Measurements from ENCODE around the gene PRKAR1B.

Gene PRKAR1B

GRCh38 chr7:638256-639011 lies 88.6 kb downstream of the PRKAR1B start:
- TF ChIP-seq CREB1 (IDR thresholded peaks at IDR 0.05; ENCODE audit: low read depth) (no peak), MAX (IDR thresholded peaks at IDR 0.05) (no peak), FOXM1 (IDR thresholded peaks at IDR 0.05; ENCODE audit: borderline replicate concordance, low read depth) (no peak), YY1 (IDR thresholded peaks at IDR 0.05; ENCODE audit: low read depth) (no peak)

DNA sequence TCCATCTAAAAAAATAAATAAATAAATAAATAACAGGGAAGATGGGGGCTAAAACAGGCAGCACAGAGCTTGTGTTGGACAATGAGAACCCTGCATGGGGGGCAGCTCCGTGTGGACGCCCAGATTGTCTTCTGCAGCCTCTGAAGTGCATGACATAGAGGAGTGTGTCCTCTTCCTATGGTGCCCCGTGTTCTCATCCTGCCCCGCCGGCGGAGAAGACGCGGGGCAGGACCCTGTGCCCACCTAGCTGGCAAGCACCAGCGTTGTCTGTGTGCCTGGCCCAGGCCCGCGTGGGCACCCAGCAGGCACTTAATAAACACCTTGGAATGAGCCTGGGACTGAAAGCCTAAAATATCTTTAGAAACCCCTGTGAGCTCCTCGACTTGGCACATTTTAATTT lies 89.3 kb downstream of the PRKAR1B start:
- TF ChIP-seq ZBTB7A (IDR thresholded peaks at IDR 0.05; ENCODE audit: low read depth) (no peak), TCF12 (IDR thresholded peaks at IDR 0.05; ENCODE audit: low read depth) (no peak), CEBPB (IDR thresholded peaks at IDR 0.05) (no peak), TEAD4 (IDR thresholded peaks at IDR 0.05) (no peak), REST (IDR thresholded peaks at IDR 0.05; ENCODE audit: low read depth) (no peak), EGR1 (IDR thresholded peaks at IDR 0.05) (no peak), EP300 (IDR thresholded peaks at IDR 0.05; ENCODE audit: borderline replicate concordance) (no peak), CREB1 (IDR thresholded peaks at IDR 0.05; ENCODE audit: low read depth) (no peak), FOXM1 (IDR thresholded peaks at IDR 0.05; ENCODE audit: borderline replicate concordance, low read depth) (no peak)
- TF ChIP-seq, protein P1, sequence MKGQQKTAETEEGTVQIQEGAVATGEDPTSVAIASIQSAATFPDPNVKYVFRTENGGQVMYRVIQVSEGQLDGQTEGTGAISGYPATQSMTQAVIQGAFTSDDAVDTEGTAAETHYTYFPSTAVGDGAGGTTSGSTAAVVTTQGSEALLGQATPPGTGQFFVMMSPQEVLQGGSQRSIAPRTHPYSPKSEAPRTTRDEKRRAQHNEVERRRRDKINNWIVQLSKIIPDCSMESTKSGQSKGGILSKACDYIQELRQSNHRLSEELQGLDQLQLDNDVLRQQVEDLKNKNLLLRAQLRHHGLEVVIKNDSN (IDR thresholded peaks at IDR 0.05) = no peak

DNA sequence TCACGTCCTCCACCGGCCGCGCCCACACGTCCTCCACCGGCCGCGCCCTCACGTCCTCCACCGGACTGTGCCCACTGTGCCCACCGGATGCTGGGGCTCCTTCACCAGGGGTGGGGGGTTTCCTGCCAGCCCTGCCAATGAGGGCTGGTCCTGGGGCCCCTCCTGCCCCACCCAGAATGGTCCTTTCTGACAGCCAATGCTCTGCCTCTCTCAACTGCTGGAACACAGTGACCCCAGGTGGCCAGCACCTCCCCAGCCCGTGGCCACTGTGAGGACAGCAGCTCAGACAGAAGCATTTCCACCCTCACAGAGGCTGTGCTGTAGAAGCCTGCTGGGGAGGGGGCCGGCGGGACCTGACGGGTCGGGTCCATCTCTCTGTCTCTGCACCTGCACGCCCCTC lies 90.7 kb downstream of the PRKAR1B start:
- TF ChIP-seq ZBTB7A (IDR thresholded peaks at IDR 0.05; ENCODE audit: low read depth) = peak; percentile 90
- peak; percentile 89 for TF ChIP-seq RAD21 (IDR thresholded peaks at IDR 0.05; ENCODE audit: low read depth)
- no peak for TF ChIP-seq EGR1 (IDR thresholded peaks at IDR 0.05)

GRCh38 chr7:635227-635626 lies 91.9 kb downstream of the PRKAR1B start:
- TF ChIP-seq TCF12 (IDR thresholded peaks at IDR 0.05; ENCODE audit: low read depth) (no peak), EP300 (IDR thresholded peaks at IDR 0.05; ENCODE audit: borderline replicate concordance) (no peak), CREB1 (IDR thresholded peaks at IDR 0.05; ENCODE audit: low read depth) (no peak), REST (IDR thresholded peaks at IDR 0.05; ENCODE audit: low read depth) (no peak), ZBTB7A (IDR thresholded peaks at IDR 0.05; ENCODE audit: low read depth) (no peak), EGR1 (IDR thresholded peaks at IDR 0.05) (no peak), CEBPB (IDR thresholded peaks at IDR 0.05) (no peak), RAD21 (IDR thresholded peaks at IDR 0.05; ENCODE audit: low read depth) (no peak), TEAD4 (IDR thresholded peaks at IDR 0.05) (no peak), FOXM1 (IDR thresholded peaks at IDR 0.05; ENCODE audit: borderline replicate concordance, low read depth) (no peak), MAX (IDR thresholded peaks at IDR 0.05) (no peak), TAF1 (IDR thresholded peaks at IDR 0.05; ENCODE audit: low read depth) (no peak), NFIC (IDR thresholded peaks at IDR 0.05) (no peak), YY1 (IDR thresholded peaks at IDR 0.05; ENCODE audit: low read depth) (no peak)
- TF ChIP-seq, protein P1 (IDR thresholded peaks at IDR 0.05) = no peak

GRCh38 chr7:633381-634018 lies 93.6 kb downstream of the PRKAR1B start:
- TF ChIP-seq EP300 (IDR thresholded peaks at IDR 0.05; ENCODE audit: borderline replicate concordance) (no peak), REST (IDR thresholded peaks at IDR 0.05; ENCODE audit: low read depth) (no peak), RAD21 (IDR thresholded peaks at IDR 0.05; ENCODE audit: low read depth) (no peak), CREB1 (IDR thresholded peaks at IDR 0.05; ENCODE audit: low read depth) (no peak), ZBTB7A (IDR thresholded peaks at IDR 0.05; ENCODE audit: low read depth) (no peak), TEAD4 (IDR thresholded peaks at IDR 0.05) (no peak), YY1 (IDR thresholded peaks at IDR 0.05; ENCODE audit: low read depth) (no peak), NFIC (IDR thresholded peaks at IDR 0.05) (no peak), TAF1 (IDR thresholded peaks at IDR 0.05; ENCODE audit: low read depth) (no peak), CEBPB (IDR thresholded peaks at IDR 0.05) (no peak), MAX (IDR thresholded peaks at IDR 0.05) (no peak), EGR1 (IDR thresholded peaks at IDR 0.05) (no peak), FOXM1 (IDR thresholded peaks at IDR 0.05; ENCODE audit: borderline replicate concordance, low read depth) (no peak)
- TF ChIP-seq, protein P1 (IDR thresholded peaks at IDR 0.05) = no peak
